HG03565 (cell line): ENCODE results near the gene INSIG1.

ENCODE experiments used
- ATAC-seq: cut with Tn5 transposase; IDR thresholded peaks from one replicate; pipeline ENCODE4 v1.9.1; 2021; ENCODE audit warnings: mild to moderate bottlenecking, moderate library complexity; ENCODE audit not compliant: unreplicated experiment

INSIG1 gene

DNA sequence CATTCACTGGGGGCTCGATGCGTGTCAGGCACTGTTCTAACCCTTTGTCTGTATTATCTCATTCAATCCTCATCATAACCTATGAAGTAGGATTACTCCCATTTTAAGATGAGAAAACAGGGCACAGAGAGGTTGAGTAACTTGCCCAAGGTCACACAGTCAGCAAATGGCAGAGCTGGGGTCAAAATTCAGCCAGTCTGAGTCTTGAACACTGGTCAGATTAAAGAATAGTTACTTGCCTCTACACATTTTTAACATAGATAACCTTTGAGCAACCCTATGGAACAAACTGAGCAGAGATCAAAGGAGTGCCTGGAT lies 27.2 kb downstream of the INSIG1 start:
- ATAC-seq, result no peak

DNA sequence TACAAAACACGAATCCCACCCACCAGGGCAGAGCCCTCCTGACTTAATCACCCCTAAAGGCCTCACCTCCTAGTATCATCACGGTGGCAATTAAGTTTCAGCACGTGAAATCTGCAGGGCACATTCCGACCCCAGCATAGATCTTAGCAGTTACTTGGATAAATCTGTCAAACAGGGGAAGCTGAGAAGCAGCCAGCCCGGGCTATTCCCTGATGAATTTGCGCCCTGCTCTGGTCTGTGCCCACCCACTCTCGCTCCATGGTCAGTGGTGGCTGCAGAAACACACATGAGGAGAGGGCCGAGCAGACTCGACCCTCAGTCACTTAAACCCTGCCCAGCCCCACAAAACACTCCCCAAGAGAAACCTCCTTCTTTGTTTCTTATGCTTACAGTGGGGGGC lies 28.7 kb downstream of the INSIG1 start:
- ATAC-seq, result no peak

DNA sequence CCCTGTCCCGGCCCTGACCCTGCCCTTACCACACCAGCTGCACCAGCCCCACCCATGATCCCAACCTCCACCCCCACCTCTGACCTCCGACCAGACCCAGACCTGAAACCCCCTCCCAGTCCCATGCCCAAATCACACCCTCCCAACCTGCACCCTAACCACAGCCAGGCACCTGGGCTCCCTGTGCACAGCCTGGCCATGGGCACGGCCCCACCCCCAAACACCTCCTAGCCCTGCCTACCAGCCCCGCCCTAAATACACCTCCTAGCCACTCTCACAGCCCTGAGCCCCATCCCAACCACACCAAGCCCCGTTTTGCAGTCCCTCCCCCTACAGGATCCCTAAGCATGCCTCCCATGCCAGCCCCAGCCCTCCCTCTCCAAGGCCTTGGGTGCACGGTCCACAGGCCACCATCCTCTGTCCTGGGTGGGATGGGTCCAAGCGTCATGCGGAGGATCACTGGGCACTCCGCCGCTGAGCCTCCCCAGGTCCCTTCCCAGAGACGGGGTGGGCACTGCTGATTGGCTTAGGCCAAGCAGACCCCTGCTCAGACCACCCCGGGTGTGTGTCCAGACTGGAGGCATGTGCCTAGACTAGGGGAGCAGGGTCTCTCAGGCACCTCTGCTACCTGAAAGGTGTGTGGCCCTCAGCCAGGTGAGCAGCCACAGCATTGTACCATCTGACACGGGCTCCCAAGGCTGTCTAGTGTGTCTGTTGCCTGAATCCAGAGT lies 30.1 kb downstream of the INSIG1 start:
- no peak for ATAC-seq

DNA sequence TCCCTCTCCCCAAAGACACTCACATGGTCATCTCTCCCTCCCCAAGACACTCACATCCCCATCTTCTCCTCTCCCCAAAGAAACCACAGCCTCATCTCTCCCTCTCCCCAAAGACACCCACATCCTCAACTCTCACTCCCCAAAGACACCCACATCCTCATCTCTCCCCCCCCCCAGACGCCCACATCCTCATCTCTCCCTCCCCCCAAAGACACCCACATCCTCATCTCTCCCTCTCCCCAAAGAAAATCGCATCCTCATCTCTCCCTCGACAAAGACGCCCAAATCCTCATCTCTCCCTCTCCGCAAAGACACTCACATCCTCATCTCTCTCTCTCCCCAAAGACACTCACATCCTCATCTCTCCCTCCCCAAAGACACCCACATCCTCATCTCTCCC lies 31.5 kb downstream of the INSIG1 start:
- ATAC-seq, result no peak

GRCh38 chr7:155331396-155331795 lies 33.7 kb downstream of the INSIG1 start:
- ATAC-seq, result no peak

- ATAC-seq, result no peak
Measured at GRCh38 chr7:155333346-155334234, 35.9 kb downstream of the INSIG1 start.

- ATAC-seq, result no peak
Measured at GRCh38 chr7:155336812-155337602, 39.3 kb downstream of the INSIG1 start.

GRCh38 chr7:155337946-155338631 lies 40.4 kb downstream of the INSIG1 start:
- no peak for ATAC-seq

DNA sequence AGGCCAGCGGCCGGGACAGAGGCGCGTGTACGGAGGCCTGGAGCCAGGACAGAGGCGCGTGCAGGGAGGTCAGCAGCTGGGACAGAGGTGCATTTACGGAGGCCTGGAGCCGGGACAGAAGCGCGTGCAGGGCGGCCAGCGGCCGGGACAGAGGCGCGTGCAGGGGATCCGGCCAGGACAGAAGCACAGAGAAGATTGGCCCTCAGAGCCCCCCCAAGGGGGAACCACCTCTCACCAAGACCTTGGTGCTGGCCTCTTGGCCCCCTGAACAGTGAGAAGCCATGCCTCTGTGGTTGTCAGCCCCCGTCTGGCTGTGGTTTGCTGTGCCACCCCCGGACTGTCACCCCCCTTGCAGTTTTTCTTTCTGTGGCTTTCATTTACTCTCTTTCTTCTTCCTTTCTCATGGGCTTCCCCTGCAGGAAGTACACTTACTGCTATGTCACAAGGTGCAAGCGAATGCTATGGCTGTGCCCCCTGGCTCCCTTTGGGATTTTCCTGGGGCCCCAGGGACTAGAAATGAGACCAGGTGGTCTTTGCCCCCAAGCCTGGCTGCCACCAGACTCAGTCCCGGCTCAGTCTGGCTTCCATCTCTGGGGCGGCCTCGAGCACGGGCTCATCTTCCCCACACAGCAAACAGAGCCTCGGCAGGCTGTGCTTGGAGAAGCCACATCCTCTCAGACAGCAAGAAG lies 41.1 kb downstream of the INSIG1 start:
- no peak for ATAC-seq

DNA sequence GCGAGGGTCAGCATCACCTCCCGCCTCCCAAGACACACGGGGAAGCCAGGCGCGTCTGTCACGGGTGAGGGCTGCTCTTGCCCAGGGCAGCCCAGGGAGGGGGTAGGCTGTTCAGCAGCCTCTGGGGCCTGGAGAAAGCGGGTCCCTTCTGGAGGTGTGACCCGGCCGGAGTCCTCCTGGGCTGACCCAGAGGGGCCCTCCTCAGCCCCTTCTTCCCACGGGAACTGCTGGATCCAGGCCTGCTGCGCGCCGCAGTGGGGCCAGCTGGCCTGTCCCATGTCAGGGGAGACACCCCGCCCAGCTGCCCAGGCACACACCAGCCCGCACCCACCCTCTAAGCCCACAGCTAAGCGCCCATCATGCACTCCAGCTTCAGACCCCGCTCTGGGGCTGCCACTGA lies 41.8 kb downstream of the INSIG1 start:
- ATAC-seq, result no peak

GRCh38 chr7:155340071-155340531 lies 42.4 kb downstream of the INSIG1 start:
- no peak for ATAC-seq

GRCh38 chr7:155340721-155341120 lies 43.0 kb downstream of the INSIG1 start:
- ATAC-seq, result no peak

GRCh38 chr7:155341463-155341983 lies 43.8 kb downstream of the INSIG1 start:
- ATAC-seq, result no peak

- no peak for ATAC-seq
Measured at GRCh38 chr7:155342313-155342712, 44.6 kb downstream of the INSIG1 start.

DNA sequence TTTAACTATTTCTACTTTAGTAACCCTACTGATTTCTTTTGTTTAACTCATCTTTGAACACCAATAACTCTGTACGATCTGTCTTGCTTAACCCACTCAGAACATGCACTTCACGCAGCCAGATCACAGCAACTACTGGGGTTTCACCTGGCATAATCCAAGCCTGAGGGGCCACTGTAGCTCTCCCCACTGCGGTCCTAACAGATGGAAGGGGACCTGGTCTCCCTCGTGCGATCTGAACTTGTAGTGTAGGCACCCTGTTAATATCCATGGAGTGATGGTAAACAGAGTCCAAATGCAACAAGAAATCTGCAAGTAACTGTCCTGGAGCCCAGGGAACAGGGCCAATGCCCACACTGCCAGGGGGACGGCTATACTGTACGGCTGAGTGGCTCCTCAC lies 45.5 kb downstream of the INSIG1 start:
- ATAC-seq, result no peak

- ATAC-seq, result no peak
Measured at GRCh38 chr7:155343661-155344121, 46.0 kb downstream of the INSIG1 start.

DNA sequence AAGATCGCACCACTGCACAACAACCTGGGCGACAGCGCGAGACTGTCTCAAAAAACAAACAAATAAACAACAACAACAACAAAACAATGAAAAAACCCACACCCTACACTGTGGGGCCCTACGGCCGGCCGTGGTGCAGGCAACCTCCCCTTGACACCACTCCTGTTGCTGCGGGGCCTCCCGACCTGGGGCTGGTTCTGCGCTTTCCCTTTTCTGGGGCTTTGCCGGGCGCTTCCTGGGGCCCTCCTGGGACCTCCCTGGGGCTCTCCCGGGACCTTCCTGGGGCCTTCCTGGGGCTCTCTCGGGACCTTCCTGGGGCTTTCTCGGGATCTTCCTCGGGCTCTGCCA lies 46.6 kb downstream of the INSIG1 start:
- peak; percentile 15 for ATAC-seq

GRCh38 chr7:155344618-155345433 lies 47.1 kb downstream of the INSIG1 start:
- peak; percentile 83 for ATAC-seq

DNA sequence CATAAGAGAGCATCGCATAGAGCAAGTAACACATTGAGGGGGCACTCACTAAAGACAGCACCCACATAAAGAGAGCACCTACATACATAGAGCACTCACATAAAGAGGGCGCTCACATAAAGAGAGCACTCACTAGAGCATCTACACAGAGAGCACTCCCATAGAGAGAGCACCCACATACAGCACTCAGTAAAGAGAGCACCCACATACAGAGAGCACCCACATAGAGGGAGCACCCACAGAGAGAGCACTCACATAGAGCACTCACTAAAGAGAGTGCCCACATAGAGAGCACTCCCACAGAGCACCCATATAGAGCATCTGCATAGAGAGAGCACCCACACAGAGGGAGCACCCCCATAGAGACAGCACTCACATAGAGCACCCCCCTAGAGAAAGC lies 47.8 kb downstream of the INSIG1 start:
- ATAC-seq, result no peak
